GM21529 (cell line): Measurements from ENCODE around the gene LYZL6.
"Not testable (repeated sequence)": the region's sequence is repeated elsewhere in the genome, so short reads cannot be mapped to it uniquely, and the experiment has no call there.

Experiments used
- ATAC-seq: cut with Tn5 transposase; IDR thresholded peaks from one replicate; pipeline ENCODE4 v1.9.1; 2021; ENCODE audit not compliant: unreplicated experiment

Gene LYZL6

GRCh38 chr17:35907691-35908090 is 35.8 kb downstream of the LYZL6 start:
- ATAC-seq, result no peak

- no peak for ATAC-seq
These were observed 36.4 kb downstream of the LYZL6 start for GRCh38 chr17:35906926-35907637.

- no peak for ATAC-seq
These were observed 37.2 kb downstream of the LYZL6 start for GRCh38 chr17:35906191-35906925.

- no peak for ATAC-seq
These were observed 40.1 kb downstream of the LYZL6 start for GRCh38 chr17:35903451-35903850.

GRCh38 chr17:35901631-35902175 is 41.8 kb downstream of the LYZL6 start:
- ATAC-seq, result no peak

GRCh38 chr17:35900708-35901480 is 42.6 kb downstream of the LYZL6 start:
- no peak for ATAC-seq

GRCh38 chr17:35900280-35900679 is 43.2 kb downstream of the LYZL6 start:
- ATAC-seq, result no peak

GRCh38 chr17:35898283-35899070 is 45.0 kb downstream of the LYZL6 start:
- ATAC-seq, result no peak

GRCh38 chr17:35897772-35898171 is 45.7 kb downstream of the LYZL6 start:
- not testable (repeated sequence) for ATAC-seq

- ATAC-seq, result no peak
These were observed 47.6 kb downstream of the LYZL6 start for GRCh38 chr17:35895636-35896587.

GRCh38 chr17:35894206-35894605 is 49.3 kb downstream of the LYZL6 start:
- no peak for ATAC-seq

- no peak for ATAC-seq
These were observed 49.8 kb downstream of the LYZL6 start for GRCh38 chr17:35893751-35894150.

- ATAC-seq, result no peak
These were observed 51.1 kb downstream of the LYZL6 start for GRCh38 chr17:35892091-35893035.

- ATAC-seq, result no peak
These were observed 52.2 kb downstream of the LYZL6 start for GRCh38 chr17:35891269-35891668.

- no peak for ATAC-seq
These were observed 52.7 kb downstream of the LYZL6 start for GRCh38 chr17:35890774-35891155.

- no peak for ATAC-seq
These were observed 53.4 kb downstream of the LYZL6 start for GRCh38 chr17:35889818-35890773.

GRCh38 chr17:35889241-35889640 is 54.3 kb downstream of the LYZL6 start:
- ATAC-seq, result no peak
